HG02610 (cell line): ENCODE results near the gene PELO.

Source experiments
- ATAC-seq: cut with Tn5 transposase; IDR thresholded peaks from one replicate; pipeline ENCODE4 v1.9.1; 2021; ENCODE audit warnings: mild to moderate bottlenecking, moderate library complexity; ENCODE audit not compliant: unreplicated experiment

PELO gene

DNA sequence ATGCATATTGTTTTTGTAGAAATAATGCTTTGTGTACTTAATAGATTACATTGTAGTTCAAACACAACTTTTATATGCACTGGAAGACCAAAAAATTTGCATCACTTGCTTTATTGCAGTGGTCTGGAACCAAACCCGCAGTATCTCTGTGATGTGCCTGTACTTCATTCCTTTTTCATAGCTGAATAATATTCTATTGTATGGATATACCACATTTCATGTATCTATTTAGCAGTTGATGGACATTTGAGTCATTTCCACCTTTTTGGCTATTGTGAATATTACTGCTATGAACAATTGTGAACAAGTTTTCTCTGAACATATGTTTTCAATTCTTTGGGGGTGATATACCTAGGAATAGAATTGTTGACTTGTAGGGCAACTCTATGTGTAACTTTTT is 40.1 kb downstream of the PELO start:
- ATAC-seq: no peak

DNA sequence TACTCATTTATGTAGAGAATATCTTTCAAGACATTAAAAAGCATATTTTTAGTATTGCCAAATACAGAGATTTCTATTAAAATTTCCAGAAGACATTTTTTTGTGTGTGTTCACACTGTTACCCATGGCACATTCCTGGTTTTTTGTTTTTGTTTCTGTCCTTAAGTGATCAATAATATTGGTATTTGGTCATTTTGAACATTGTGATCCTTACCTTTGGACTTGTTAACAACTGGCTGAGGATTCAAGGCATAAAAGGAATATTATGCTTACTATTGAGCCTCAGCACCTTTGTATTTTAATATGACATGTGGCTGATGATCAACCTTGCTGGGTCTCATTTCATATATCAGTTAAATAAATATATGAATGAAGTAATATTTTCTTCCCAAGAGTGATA is 41.9 kb downstream of the PELO start:
- no peak for ATAC-seq

DNA sequence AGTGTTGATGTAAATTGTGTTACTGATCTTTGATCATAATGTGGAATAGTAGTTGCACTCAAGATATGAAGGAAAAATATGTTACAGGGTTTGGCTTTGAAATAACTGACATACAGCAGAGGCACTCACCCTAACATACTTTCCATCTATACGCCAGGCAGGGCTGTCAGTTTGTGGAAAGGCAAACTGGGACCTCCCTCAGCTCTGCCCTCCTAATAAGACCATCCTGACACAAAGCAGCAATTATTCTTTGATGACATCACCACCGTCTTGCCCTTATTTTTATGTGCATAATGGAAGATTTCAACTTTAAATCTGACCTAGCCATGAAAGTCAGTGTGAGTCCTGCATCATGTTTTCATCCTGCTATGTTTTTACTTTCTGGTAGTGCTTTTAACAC is 42.9 kb downstream of the PELO start:
- no peak for ATAC-seq

DNA sequence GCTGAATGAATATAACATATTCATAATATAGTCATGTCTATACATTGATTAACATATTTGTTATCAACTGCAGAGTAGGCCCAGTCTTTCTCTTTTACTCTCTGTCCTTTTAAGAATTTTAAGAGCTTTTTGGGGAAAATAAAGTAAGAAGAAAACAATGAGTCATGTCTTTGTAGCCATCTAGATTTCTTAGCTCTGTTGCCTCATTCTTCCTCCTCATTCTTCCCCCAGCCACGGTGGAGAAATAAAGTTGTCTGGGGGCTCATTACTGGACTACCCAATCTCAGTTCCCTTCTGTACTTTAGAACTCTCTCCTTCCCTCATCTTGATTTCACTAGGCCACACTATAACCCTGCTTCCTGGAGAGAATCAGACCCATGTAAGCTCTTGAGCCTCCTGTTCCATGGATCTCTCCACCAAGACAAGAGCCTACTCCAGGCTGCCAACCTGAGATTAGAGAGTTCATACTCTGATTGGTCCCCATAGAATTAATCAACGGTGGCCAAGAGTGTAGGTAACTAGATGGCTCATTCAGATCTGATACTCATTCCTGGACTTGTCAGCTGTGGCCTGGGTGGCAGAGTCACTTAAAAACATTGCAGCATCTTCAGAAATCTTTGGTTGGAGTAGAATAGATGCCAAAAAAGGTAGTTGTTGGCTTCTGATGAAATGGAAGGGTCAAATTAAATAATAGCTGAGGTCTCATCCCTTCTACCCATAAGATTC is 44.2 kb downstream of the PELO start:
- ATAC-seq: no peak

DNA sequence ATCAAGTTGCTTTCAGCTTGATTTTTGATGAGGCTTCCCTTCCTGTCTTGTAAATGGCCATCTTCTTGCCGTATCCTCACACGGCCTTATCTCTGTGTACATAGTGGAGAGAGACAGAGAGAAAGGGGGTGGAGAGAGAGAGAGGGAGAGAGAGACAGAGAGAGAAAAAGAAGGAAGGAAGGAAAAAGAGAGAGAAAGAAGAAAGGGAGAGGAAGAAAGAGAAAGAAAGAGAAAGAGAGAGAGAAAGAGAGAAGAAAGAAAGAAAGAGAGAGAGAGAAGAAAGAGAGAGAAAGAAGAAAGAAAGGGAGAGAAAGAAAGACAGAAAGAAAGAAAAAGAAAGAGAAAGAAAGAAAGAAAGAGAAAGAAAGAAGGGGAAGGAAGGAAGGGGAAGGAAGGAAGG is 46.6 kb downstream of the PELO start:
- ATAC-seq: no peak

DNA sequence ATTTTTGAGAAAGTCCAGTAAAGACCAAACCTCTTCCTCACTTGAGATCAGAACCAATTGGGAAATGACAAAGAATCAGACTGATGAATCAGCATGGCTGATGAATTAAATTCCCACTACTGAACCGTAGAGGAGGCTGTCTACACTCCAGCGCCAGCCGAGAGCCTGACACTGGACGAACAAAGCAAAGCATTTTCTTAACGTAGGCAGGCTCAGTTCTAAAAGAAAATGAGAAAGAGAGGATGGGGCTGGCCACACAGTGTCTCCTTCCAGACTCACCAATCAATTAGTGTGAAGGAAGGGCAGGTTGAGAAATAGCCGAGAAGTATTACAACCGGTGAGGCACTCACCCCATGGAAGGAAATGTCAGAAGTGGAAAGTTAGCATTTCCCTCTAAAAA is 49.4 kb downstream of the PELO start:
- ATAC-seq: no peak
